ENCODE data around the gene UGT1A6. TPM values are rescaled to one million over a fixed set of nuclear protein-coding genes. Genes with fewer than 3 reads are reported as not detected.

UGT1A6 gene
- total and polyA plus RNA-seq, 2 of the 4 experiments (the other 2 are of a cell fraction), result not detected

DNA sequence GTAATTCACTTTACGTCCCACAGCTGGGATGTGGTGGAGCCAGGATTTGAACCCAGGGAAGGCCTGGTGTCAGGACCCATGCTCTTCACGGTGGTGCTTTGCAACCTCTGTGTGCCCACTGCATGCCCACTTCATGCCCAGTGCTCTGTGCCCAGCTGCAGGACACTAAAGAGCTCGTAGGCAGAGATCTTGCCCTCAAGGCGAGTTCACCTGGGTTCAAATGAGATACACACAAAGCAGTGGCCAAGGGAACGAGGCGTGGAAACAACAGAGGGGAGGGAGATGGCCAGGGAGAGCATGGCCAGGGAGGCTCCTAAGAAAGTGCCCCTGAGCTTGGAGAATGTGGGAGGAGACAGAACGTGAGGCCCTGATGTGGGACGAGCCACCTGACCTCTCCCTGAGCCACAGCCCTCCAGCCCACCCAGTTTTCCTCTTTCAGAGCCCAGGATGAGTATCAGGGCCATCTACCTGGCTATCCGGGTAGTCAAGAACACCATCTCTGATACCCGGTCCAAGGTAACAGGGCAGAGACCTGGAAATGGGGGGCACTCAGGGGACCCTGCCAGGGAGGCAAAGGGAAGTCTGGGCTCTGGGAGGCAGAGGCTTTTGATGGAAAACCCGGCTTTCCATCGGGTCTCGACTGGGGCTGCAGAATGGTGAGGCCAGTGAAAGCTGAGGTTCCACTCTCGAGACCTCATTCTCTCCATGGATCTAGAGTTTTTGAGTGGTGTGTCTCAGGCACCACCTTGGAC is 105.8 kb downstream of the UGT1A6 start:
- CTCF ChIA-PET, result no interaction called here
- BruUV-seq (replicated peaks), result no TSS peak
- in situ Hi-C loops (cut with MboI; ENCODE audit: low sequenced_read_pairs), result no loop called here

More for the DNA sequence above, 105.8 kb downstream of the UGT1A6 start:
- Histone ChIP-seq H3K9ac (ENCODE audit: low read depth, low read length) (no peak overlapping the region), H3K4ac (ENCODE audit: low read depth, low read length) (no peak overlapping the region), H3K4me1 (ENCODE audit: control insufficient read depth, insufficient read depth, low read length) (no peaks in the 10 kb centered on the region), H3K27ac (ENCODE audit: insufficient read depth, low read length) (no peak overlapping the region), H2AFZ (replicated peaks; ENCODE audit: low read length, poor library complexity) (no peak overlapping the region), H2BK15ac (ENCODE audit: low read depth, low read length) (no peak overlapping the region), H3K27me3 (ENCODE audit: control insufficient read depth, insufficient read depth, low read length) (peaks cover 14% of the 10 kb centered on the region), H3K14ac (replicated peaks; ENCODE audit: low read depth, low read length) (no peak overlapping the region), H3K79me1 (ENCODE audit: low read depth in 1 of 2, low read length in 2 of 2) (no peaks in the 10 kb centered on the region), H3K56ac (ENCODE audit: extremely low read depth, insufficient read depth, low read length) (no peak overlapping the region), H2AK5ac (ENCODE audit: low read depth, low read length) (no peak overlapping the region), H2AK9ac (replicated peaks; ENCODE audit: low read depth, low read length, poor library complexity) (no peak overlapping the region), H3K9me3 (ENCODE audit: control insufficient read depth, insufficient read depth, low read length) (no peaks in the 10 kb centered on the region; the same call in 1 of the 2 replicates), H3K36me3 (ENCODE audit: control insufficient read depth, insufficient read depth, low read length) (no peaks in the 10 kb centered on the region), H2BK20ac (ENCODE audit: low read depth, low read length) (no peak overlapping the region), H4K8ac (ENCODE audit: low read depth in 2 of 2, low read length in 2 of 2) (no peak overlapping the region), H3K4me3 (ENCODE audit: insufficient read depth, low read depth, low read length) (no peak overlapping the region), H3K23ac (ENCODE audit: low read depth, low read length) (no peak overlapping the region), H4K5ac (ENCODE audit: low read depth, low read length) (no peak overlapping the region), H4K20me1 (ENCODE audit: insufficient read depth, low read length) (no peaks in the 10 kb centered on the region), H3K18ac (ENCODE audit: low read depth, low read length) (no peak overlapping the region), H3K4me2 (ENCODE audit: low read depth, low read length) (no peak overlapping the region), H2BK5ac (ENCODE audit: low read depth, low read length, poor library complexity, severe bottlenecking) (no peak overlapping the region), H4K91ac (ENCODE audit: insufficient read depth, low read depth, low read length) (no peak overlapping the region), H2BK120ac (ENCODE audit: low read depth, low read length) (no peak overlapping the region), H3K9me1 (ENCODE audit: insufficient read depth, low read length) (no peaks in the 10 kb centered on the region)
- POLR2A ChIA-PET (ENCODE audit: unreplicated experiment), result no interaction called here
- DNase-seq, result no peak
- dilution Hi-C loops (cut with HindIII; ENCODE audit: low sequenced_read_pairs, unreplicated experiment), result no loop called here
- no peak for ATAC-seq (ENCODE audit: low read depth)
- no peak for TF ChIP-seq SMC3 (IDR thresholded peaks at IDR 0.05; ENCODE audit: low read depth, low read length)
- TF ChIP-seq, protein P1, sequence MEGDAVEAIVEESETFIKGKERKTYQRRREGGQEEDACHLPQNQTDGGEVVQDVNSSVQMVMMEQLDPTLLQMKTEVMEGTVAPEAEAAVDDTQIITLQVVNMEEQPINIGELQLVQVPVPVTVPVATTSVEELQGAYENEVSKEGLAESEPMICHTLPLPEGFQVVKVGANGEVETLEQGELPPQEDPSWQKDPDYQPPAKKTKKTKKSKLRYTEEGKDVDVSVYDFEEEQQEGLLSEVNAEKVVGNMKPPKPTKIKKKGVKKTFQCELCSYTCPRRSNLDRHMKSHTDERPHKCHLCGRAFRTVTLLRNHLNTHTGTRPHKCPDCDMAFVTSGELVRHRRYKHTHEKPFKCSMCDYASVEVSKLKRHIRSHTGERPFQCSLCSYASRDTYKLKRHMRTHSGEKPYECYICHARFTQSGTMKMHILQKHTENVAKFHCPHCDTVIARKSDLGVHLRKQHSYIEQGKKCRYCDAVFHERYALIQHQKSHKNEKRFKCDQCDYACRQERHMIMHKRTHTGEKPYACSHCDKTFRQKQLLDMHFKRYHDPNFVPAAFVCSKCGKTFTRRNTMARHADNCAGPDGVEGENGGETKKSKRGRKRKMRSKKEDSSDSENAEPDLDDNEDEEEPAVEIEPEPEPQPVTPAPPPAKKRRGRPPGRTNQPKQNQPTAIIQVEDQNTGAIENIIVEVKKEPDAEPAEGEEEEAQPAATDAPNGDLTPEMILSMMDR (conservative IDR thresholded peaks at IDR 0.05; ENCODE audit: low read depth, low read length), result no peak
- 26% methylated on average over 3 of the region's 14 CpGs; no CpG with 5 or more reads in 1 of the 2 experiments for WGBS, 2 experiments (ENCODE audit: extremely low coverage in 2 of 2, insufficient read length in 1 of 2)
- intact Hi-C loops (cut with micrococcal nuclease), result no loop called here

All from IMR-90 (cell line).